ENCODE results near the gene SLC39A11.
"Not testable (repeated sequence)": the region's sequence is repeated elsewhere in the genome, so short reads cannot be mapped to it uniquely, and the experiment has no call there.

SLC39A11 gene

GRCh38 chr17:72640415-72641165 is 451.9 kb downstream of the SLC39A11 start:
- no peak for DNase-seq

- DNase-seq = no peak
These were observed 452.8 kb downstream of the SLC39A11 start for GRCh38 chr17:72639711-72640110.

- not testable (repeated sequence) for DNase-seq
These were observed 453.6 kb downstream of the SLC39A11 start for GRCh38 chr17:72638932-72639331.

GRCh38 chr17:72635034-72635635 is 457.4 kb downstream of the SLC39A11 start:
- DNase-seq = no peak

- no peak for DNase-seq
These were observed 457.9 kb downstream of the SLC39A11 start for GRCh38 chr17:72634621-72635020.

- DNase-seq = no peak
These were observed 460.4 kb downstream of the SLC39A11 start for GRCh38 chr17:72631949-72632684.

- no peak for DNase-seq
These were observed 460.9 kb downstream of the SLC39A11 start for GRCh38 chr17:72631568-72631948.

- no peak for DNase-seq
These were observed 467.8 kb downstream of the SLC39A11 start for GRCh38 chr17:72624652-72625051.

GRCh38 chr17:72624226-72624625 is 468.3 kb downstream of the SLC39A11 start:
- DNase-seq = no peak

GRCh38 chr17:72622661-72623433 is 469.6 kb downstream of the SLC39A11 start:
- DNase-seq = no peak

- DNase-seq = peak in 1 of 58 donors; percentile 5
These were observed 472.4 kb downstream of the SLC39A11 start for GRCh38 chr17:72619976-72620650.

GRCh38 chr17:72618001-72618509 is 474.4 kb downstream of the SLC39A11 start:
- DNase-seq = peak in 4 of 58 donors; percentile 3 to 33 (median 18)

GRCh38 chr17:72617557-72617956 is 474.9 kb downstream of the SLC39A11 start:
- DNase-seq = no peak

GRCh38 chr17:72616447-72616846 is 476.0 kb downstream of the SLC39A11 start:
- no peak for DNase-seq

- DNase-seq = no peak
These were observed 476.9 kb downstream of the SLC39A11 start for GRCh38 chr17:72615627-72615991.

- DNase-seq = peak in 54 of 58 donors; percentile 19 to 89 (median 72)
These were observed 477.4 kb downstream of the SLC39A11 start for GRCh38 chr17:72614871-72615626.

- DNase-seq = no peak
These were observed 478.0 kb downstream of the SLC39A11 start for GRCh38 chr17:72614476-72614870.

GRCh38 chr17:72613806-72614292 is 478.6 kb downstream of the SLC39A11 start:
- no peak for DNase-seq

- DNase-seq = no peak
These were observed 479.1 kb downstream of the SLC39A11 start for GRCh38 chr17:72613396-72613795.

- DNase-seq = no peak
These were observed 481.3 kb downstream of the SLC39A11 start for GRCh38 chr17:72611172-72611571.
